ENCODE data around the gene AGPAT2.

AGPAT2 gene

GRCh38 chr9:136671646-136672430 is 15.4 kb downstream of the AGPAT2 start:
- DNase-seq, result no peak

DNA sequence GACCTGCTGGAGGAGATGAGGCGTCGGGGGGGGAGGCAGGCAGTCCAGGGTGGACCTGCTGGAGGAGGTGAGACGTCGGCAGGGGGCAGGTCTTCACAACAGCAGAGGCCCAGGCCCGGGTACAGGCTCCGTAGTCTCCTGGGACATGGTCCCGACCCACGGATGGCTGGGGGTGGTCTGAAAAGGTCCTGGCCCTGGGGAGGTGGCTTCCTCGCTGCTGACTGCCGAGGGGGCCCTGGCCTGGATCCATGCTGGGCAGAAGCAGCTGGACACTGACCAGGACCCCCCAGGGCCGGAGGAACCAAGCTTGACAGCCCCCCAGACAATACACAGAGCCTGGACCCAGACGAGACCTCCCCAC is 16.0 kb downstream of the AGPAT2 start:
- DNase-seq, result no peak

GRCh38 chr9:136670576-136671253 is 16.5 kb downstream of the AGPAT2 start:
- DNase-seq, result no peak

DNA sequence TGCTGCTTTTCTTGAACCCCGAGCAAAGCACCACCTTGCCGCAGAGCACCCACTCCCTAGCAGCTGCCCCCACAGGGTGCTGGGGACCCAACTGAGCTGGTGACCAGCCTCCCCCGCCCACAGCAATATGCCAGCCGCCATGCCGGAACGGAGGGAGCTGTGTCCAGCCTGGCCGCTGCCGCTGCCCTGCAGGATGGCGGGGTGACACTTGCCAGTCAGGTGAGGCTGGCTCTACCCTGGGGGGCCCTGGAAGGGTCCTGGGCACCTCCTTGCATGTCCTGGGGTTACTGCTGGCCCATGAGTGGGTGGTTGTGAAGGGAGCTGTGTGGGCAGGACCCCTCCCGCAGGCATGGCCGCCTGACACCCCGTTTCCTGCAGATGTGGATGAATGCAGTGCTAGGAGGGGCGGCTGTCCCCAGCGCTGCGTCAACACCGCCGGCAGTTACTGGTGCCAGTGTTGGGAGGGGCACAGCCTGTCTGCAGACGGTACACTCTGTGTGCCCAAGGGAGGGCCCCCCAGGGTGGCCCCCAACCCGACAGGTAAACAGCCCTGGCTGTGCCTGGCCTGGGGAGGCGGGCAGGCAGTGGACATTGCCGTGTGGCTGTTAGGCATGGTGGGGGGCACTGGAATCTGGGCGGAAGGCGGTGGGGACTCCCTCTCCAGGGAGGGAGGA is 17.3 kb downstream of the AGPAT2 start:
- no peak for DNase-seq

DNA sequence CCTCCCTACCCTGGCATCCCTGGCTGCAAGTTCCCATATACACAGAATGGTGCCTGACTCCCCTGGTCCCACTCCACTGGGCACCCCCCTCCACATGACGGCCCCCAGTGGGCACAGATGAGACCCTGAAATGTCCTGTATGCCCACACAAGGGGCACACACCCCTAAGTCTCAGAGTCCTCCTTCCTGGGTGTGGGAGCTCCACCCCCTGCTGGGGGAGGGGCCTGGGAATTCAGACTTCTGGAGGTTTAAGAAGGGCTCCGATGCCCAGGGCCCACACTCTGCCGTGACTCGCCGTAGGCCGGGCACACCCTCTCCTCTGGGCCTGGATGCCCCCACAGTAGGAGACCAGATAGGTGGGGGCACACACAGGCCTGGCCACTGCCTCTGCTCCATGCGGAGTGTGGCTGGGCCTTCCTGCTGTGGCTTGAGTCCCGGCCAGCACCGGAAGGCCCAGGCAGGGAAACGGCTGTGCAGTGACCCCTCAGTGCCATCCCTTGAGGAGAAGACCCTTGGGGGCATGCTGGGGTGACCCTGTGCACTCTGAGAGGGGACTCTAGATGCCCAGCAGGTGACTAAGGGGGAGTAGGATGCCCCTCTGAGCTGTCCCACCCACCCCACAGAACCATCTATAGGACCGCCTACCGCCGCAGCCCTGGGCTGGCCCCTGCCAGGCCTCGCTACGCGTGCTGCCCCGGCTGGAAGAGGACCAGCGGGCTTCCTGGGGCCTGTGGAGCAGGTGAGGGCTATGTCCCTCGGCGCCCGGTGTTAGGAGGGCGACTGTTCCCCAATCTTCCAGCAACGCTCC is 18.1 kb downstream of the AGPAT2 start:
- DNase-seq, result no peak

- no peak for DNase-seq
Observed at GRCh38 chr9:136667940-136668760, 19.1 kb downstream of the AGPAT2 start.

- no peak for DNase-seq
Observed at GRCh38 chr9:136667214-136667939, 19.9 kb downstream of the AGPAT2 start.

GRCh38 chr9:136666372-136667213 is 20.7 kb downstream of the AGPAT2 start:
- DNase-seq, result no peak

GRCh38 chr9:136665704-136666371 is 21.4 kb downstream of the AGPAT2 start:
- no peak for DNase-seq

GRCh38 chr9:136665111-136665703 is 22.1 kb downstream of the AGPAT2 start:
- DNase-seq, result no peak

DNA sequence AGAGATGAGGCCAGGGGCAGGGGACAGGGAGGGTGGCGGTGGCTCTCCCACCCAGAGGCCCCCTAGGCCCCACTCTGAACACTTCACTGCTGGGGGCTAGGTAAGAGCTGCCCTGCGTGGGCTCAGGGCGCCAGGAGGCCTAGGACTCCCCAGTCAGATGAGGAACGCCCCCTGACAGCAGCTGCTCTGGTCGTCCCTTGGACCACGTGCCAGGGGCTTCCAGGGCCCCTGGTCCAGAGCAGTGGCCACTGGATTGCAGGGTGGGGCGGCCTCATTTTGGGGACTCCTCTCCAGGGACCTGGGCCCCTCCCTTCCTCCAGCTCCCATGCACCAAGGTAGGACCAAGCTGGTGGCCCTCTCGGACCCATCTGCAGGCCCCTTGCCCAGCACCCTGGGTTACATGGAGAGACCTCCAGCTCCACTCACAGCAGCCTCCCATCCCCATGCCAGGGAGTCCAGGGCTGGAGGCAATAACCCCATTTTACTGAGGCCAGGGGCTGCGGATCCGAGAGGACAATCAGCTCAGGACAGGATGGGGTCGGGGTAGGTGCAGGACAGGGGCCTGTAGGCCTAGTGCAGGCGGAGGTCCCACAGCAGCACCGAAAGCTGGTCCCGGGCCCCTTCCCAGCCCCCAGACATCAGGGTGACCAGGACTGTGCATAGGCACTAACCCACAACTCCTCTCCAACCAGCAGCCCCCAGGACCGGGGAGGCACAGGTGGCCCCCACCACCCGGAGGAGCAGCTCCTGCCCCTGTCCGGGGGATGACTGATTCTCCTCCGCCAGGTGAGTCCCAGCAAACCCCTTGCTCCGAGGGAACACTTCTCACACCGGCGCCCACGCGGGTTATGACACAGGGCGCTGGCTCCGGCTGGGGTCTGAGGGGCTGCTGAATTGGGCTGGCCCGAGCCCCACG is 23.0 kb downstream of the AGPAT2 start:
- DNase-seq, result no peak

- no peak for DNase-seq
Observed at GRCh38 chr9:136662656-136663581, 24.3 kb downstream of the AGPAT2 start, which contains the start of gene EGFL7. Gene EGFL7, plus strand, starts transcription at chr9:136662916. Its CDS starts 5,367 bp downstream, at chr9:136668283.

DNA sequence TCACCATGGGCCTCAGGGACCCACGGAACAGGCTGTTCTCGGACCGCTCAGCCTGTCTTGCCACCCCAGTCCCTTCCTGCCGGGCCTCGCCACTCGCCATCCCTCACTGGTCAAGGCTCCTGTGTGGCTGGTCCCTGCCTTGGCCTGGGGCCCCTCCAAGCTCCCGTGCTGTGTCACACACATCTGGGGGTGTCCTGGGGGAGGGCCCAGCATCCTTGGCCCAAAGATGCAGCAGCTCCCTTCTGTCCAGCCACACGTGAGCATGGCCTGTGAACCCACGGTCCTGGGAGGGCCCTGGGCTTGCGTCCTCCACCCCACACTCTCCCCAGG is 25.0 kb downstream of the AGPAT2 start:
- DNase-seq, result no peak

DNA sequence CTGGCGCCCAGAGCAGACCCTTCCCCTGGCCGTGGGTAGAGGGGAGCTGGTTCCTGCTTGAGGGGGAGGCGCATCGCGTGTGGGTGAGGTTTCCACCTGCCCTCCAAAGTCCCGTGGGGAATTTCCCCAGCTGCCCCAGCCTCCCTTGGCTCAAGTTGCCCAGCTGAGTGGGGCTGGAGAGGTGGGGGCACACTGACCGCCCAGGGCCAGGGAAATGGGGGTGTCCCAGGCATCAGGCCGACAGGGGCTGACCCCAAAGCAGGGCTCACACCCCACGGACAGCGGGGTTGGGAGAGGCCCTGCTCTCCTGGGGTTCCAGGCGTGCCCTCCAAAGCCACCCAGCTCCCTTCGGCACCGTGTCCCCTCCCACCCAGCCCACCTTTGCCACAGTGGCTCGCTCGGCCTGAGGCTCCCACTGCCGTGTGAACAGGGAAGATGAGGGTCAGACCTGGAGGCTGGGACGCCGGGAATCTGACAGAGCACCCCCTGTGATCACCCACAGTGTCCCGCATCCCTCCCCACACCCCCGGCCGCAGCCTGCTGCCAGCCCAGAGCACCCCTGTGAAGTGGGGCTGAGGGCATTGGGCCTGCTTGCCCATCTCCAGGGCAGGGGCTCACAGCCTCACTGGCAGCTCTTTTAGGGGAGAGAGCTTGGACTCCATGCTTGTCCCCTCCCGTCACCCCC is 25.5 kb downstream of the AGPAT2 start:
- no peak for DNase-seq

GRCh38 chr9:136660971-136661550 is 26.2 kb downstream of the AGPAT2 start:
- no peak for DNase-seq
